HG02798 (cell line): ENCODE data around the gene JTB.
"Not testable (repeated sequence)": the region's sequence is repeated elsewhere in the genome, so short reads cannot be mapped to it uniquely, and the experiment has no call there.

Source experiments
- ATAC-seq: cut with Tn5 transposase; IDR thresholded peaks from one replicate; pipeline ENCODE4 v1.9.1; 2021; ENCODE audit warnings: mild to moderate bottlenecking; ENCODE audit not compliant: unreplicated experiment, poor library complexity

JTB gene

GRCh38 chr1:153981735-153982134 is 4.3 kb upstream of the JTB start:
- not testable (repeated sequence) for ATAC-seq

- ATAC-seq, result not testable (repeated sequence)
Observed at GRCh38 chr1:153979091-153979490, 1.6 kb upstream of the JTB start.

- no peak for ATAC-seq
Observed at GRCh38 chr1:153978274-153978909, 918 bp upstream of the JTB start.

GRCh38 chr1:153976819-153977249 is 640 bp downstream of the JTB start:
- no peak for ATAC-seq

- no peak for ATAC-seq
Observed at GRCh38 chr1:153973525-153973924, 3.9 kb downstream of the JTB start.

GRCh38 chr1:153973071-153973470 is 4.4 kb downstream of the JTB start:
- no peak for ATAC-seq

GRCh38 chr1:153970346-153970745 is 7.1 kb downstream of the JTB start:
- ATAC-seq, result no peak

- ATAC-seq, result no peak
Observed at GRCh38 chr1:153968972-153969371, 8.5 kb downstream of the JTB start.

- no peak for ATAC-seq
Observed at GRCh38 chr1:153968408-153968807, 9.1 kb downstream of the JTB start.

- no peak for ATAC-seq
Observed at GRCh38 chr1:153968000-153968363, 9.5 kb downstream of the JTB start.

- peak; percentile 76 for ATAC-seq
Observed at GRCh38 chr1:153967107-153967999, 10.1 kb downstream of the JTB start, which contains the start of gene CREB3L4. TSS of gene CREB3L4 (plus strand) at chr1:153967902. CDS start at chr1:153968526, 624 bp downstream.

GRCh38 chr1:153963850-153964331 is 13.6 kb downstream of the JTB start:
- ATAC-seq, result no peak

GRCh38 chr1:153963030-153963849 is 14.2 kb downstream of the JTB start, which contains the start of gene SLC39A1:
TSS of gene SLC39A1 (minus strand) at chr1:153963537. CDS start at chr1:153962715, 822 bp downstream.
- ATAC-seq, result peak; percentile 61

- ATAC-seq, result no peak
Observed at GRCh38 chr1:153962088-153963029, 15.1 kb downstream of the JTB start.

- ATAC-seq, result no peak
Observed at GRCh38 chr1:153961421-153961820, 16.1 kb downstream of the JTB start.

- ATAC-seq, result no peak
Observed at GRCh38 chr1:153960206-153960605, 17.3 kb downstream of the JTB start.

- ATAC-seq, result no peak
Observed at GRCh38 chr1:153959454-153959853, 18.0 kb downstream of the JTB start.

- no peak for ATAC-seq
Observed at GRCh38 chr1:153958961-153959260, 18.6 kb downstream of the JTB start.

- peak; percentile 85 for ATAC-seq
Observed at GRCh38 chr1:153958111-153958960, 19.1 kb downstream of the JTB start, which contains the start of gene CRTC2. TSS of gene CRTC2 (minus strand) at chr1:153958612. CDS start at chr1:153958497, 115 bp downstream.
